LNCaP clone FGC (cell line): ENCODE measurements around the gene CD2AP.

ENCODE experiments used
- DNase-seq: peaks from one replicate; pipeline ENCODE4 v3.0.0-alpha.2; 2011; ENCODE audit warnings: low read depth
- H3K4me3 ChIP-seq: 2 replicates; pipeline ENCODE4 v1.5.1; 2011; ENCODE audit warnings: mild to moderate bottlenecking, low read depth, low read length, control low read depth
- TF ChIP-seq, protein P1 (sequence below): IDR thresholded peaks from 2 replicates; pipeline ENCODE4 v1.5.1; 2012; ENCODE audit warnings: mild to moderate bottlenecking; ENCODE audit not compliant: control insufficient read depth, insufficient read depth; ENCODE audit errors: extremely low read depth

CD2AP gene

DNA sequence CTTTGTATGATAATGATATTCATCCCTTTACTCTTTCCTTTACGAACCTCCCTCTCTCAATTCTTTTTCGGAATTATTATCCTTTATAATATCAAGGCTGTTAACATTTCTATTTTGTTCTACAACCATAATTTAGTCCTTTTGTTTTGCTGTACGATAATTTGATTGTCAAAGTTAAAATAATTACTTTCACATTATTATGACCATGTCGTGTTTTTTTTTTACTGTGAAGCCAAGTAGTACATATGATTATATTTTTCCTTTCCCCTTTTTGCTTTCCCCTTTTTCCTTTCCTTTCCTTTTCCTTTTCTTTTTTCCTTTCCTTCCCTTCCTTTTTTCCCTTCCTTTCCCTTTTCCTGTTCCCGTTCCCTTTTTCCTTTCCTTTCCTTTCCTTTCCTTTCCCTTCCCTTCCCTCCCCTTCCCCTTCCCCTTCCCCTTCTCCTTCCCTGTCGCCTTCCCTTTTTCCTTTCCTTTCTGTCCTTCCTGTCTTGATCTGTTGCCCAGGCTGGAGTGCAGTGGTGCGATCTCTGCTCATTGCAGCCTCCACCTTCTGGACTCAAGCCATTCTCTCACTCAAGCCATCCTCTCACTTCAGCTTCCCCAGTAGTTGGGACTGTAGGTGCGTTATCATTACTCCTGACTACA, 19.5 kb downstream of the CD2AP start:
- H3K4me3 ChIP-seq: no peak overlapping the region
- TF ChIP-seq, protein P1, sequence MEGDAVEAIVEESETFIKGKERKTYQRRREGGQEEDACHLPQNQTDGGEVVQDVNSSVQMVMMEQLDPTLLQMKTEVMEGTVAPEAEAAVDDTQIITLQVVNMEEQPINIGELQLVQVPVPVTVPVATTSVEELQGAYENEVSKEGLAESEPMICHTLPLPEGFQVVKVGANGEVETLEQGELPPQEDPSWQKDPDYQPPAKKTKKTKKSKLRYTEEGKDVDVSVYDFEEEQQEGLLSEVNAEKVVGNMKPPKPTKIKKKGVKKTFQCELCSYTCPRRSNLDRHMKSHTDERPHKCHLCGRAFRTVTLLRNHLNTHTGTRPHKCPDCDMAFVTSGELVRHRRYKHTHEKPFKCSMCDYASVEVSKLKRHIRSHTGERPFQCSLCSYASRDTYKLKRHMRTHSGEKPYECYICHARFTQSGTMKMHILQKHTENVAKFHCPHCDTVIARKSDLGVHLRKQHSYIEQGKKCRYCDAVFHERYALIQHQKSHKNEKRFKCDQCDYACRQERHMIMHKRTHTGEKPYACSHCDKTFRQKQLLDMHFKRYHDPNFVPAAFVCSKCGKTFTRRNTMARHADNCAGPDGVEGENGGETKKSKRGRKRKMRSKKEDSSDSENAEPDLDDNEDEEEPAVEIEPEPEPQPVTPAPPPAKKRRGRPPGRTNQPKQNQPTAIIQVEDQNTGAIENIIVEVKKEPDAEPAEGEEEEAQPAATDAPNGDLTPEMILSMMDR: no peak
- no peak for DNase-seq

DNA sequence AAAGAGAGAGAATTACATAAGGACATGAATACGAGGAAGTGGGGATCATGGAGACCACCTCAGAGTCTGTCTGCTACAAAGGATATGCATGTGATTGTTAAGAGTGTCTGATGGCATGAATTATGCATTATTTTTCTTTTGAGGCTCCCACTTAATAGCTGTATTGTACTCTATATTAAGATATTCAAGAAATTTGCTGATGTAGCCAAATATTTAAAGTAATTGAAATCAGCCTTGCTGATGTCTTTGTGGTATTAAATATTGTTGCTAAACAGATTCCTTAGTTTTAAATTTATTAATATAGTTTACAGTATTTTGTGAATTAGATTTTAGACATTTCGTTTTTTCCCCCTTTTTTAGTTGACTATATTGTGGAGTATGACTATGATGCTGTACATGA, 25.3 kb downstream of the CD2AP start:
- no peak for DNase-seq
- H3K4me3 ChIP-seq: no peak overlapping the region
- TF ChIP-seq, protein P1: no peak

DNA sequence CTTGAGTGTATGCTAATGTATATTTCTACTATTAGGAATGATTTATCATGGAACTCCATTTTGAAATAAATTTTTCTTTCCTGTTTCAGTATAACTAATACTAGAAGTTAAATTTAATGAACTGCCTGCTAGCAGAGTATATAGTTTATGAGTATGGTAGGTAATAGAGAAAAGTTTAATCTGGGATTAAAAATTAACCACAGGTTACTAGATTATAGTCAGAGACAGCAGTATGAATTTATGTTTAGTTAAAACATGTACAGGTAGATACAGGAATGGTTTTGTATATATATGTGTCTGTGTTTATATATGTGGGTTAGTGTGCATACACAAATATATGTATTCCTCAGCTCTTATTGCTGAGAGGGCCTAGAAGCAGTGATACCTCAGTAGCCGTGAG, 32.3 kb downstream of the CD2AP start:
- no peak overlapping the region for H3K4me3 ChIP-seq
- DNase-seq: no peak
- TF ChIP-seq, protein P1: no peak

DNA sequence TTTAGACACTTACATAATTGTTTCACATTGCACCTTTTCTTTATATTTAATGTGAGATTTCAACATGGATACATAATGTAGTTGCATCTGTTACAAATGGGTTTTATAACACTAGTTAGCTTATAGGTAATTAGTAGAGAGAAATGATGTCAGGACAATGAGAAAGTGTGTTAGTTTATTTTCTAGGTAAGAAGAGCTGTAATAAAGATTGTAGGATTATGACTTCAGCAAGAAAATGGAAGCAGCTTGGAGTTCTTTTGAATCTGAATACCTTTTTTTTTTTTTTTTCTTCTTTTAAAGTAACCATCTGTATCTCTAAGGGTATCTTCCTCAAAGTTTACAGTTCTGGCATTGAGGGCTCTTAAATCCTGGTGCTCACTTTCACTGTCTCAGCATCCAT, 35.3 kb downstream of the CD2AP start:
- TF ChIP-seq, protein P1: no peak
- no peak for DNase-seq
- no peak overlapping the region for H3K4me3 ChIP-seq

DNA sequence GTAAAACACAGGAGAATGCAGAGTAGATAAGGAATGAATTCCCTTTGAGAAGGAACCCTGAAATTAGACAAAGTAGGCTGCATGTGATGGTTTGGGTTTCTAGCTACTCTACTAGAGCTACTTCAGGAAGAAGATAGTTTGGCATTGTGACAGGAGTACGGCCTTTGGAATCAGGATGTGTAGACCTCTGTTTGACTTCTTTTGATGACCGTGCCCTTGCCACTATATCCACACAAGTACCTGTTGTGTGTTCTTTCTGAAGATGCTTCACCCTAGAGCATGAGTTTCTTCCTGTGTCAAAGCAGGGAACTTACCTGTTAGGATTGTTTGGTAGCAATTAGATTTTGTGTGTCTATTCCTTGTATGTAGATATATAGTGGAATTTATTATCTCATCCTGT, 41.7 kb downstream of the CD2AP start:
- TF ChIP-seq, protein P1: no peak
- no peak overlapping the region for H3K4me3 ChIP-seq
- DNase-seq: no peak

DNA sequence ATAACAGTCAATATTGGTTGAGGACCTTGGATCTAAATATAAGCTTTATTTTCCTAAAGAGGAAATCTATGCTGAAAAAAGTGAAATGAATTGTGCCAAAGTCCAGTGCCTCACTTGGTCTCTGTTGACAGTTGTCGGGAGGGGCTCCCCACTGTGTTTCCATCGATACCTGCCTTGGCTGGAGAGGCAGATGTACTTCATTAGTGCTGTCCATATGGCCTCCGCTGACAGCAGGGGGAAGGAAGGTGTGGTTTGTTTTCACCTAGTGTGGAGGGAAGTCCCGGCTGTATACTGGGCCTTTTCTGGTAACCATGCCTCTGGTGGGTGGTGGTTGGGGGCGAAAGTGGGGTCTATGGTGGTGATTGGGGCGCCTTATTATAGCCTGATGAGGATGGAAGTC, 42.7 kb downstream of the CD2AP start:
- no peak overlapping the region for H3K4me3 ChIP-seq
- no peak for DNase-seq
- TF ChIP-seq, protein P1: no peak

DNA sequence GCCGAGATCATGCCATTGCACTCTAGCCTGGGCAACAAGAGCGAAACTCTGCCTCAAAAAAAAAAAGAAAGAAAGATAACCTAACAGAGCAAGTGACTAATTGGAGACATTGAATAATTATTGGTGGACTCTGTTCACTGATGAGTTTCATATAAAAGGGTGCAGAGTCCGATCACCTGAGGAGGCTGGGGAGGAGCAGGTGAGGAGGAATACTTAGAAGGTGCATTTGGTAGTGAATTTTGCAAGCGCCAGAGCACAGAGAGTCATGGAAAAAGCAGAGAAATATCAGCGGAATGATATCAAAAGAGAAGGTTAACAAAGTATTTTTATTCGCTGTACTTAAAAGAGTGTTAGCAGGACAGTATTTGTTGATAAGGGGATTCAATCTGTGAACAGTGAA, 44.4 kb downstream of the CD2AP start:
- no peak overlapping the region for H3K4me3 ChIP-seq
- TF ChIP-seq, protein P1: no peak
- DNase-seq: no peak
